ENCODE measurements around the gene ELOB.

The ELOB gene

GRCh38 chr16:2777903-2778629, 986 bp upstream of the ELOB start:
- H3K4me3 ChIP-seq (replicated peaks; ENCODE audit: low read depth, low read length): peak overlapping the region; percentile 95
- no peak for TF ChIP-seq CTCF (IDR thresholded peaks at IDR 0.05; ENCODE audit: low read length, missing control alignments)
- DNase-seq (ENCODE audit: low read depth): no peak

GRCh38 chr16:2776500-2777139, 460 bp downstream of the ELOB start:
- DNase-seq (ENCODE audit: low read depth): no peak
- peak overlapping the region; percentile 95 for H3K4me3 ChIP-seq (replicated peaks; ENCODE audit: low read depth, low read length)
- no peak for TF ChIP-seq CTCF (IDR thresholded peaks at IDR 0.05; ENCODE audit: low read length, missing control alignments)

- H3K4me3 ChIP-seq (replicated peaks; ENCODE audit: low read depth, low read length): peak overlapping the region; percentile 95
- no peak for DNase-seq (ENCODE audit: low read depth)
- no peak for TF ChIP-seq CTCF (IDR thresholded peaks at IDR 0.05; ENCODE audit: low read length, missing control alignments)
Observed at GRCh38 chr16:2775765-2776499, 1.1 kb downstream of the ELOB start.

DNA sequence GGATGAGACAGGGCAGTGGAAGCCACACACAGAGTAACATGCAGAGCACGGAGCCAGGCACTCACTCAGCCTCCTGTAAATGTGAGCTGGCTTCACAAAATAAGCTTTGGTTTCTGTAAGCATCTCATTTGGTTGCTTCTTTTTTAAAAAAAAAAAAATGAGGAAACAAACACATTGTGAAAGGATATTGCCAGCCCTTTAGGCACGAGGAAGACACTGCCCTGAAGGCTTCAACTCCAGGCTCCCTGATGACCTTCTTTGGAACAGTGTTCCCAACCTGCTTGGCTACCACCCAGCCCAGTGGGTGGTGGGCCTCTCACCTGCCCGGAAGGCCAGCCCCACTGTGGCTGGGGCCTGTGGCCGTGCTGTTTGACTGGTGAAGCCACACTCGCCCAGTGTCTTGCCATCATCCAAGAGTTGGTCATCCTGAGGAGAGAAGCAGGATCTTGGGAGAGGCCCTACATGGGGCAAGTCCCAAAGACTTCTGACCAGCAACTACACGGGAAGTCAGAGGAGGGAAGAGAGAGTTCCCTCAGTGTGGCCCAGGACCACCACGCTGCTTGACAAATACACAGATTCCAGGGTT, 1.9 kb downstream of the ELOB start:
- no peak for TF ChIP-seq CTCF (IDR thresholded peaks at IDR 0.05; ENCODE audit: low read length, missing control alignments)
- peak overlapping the region; percentile 95 for H3K4me3 ChIP-seq (replicated peaks; ENCODE audit: low read depth, low read length)
- no peak for DNase-seq (ENCODE audit: low read depth)

DNA sequence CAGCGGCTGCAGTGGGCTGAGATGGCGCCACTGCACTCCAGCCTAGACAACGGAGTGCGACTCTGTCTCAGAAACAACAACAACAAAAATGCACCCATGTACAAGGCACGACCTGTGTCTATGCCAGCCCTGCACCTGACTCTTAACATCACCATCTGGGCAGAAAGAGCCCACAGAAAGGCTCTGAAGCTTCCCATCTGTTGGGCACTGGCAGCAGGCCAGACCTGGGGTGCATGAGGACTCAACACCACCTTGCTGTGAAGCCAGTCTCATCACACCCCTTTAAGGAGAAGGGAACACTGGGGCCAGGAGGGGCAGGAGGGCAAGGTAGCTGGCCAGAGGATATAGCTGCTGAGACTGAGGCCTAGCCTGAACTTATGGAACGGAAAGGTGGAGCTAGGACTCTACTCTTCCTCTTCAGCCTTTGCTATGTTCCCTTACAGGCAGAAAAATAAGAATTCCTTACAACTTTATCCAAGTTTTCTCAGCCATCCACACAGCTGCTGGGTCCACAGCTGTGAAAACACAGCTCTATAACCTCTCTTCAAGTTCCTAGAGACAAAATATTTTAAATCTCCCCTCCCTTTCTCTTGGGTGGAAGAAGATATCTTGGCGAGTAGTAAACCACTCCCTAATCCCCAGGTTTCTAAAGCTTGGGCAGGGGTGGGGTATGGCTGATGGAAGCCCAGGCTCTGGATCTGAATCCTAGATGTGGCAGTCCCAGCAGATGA, 2.8 kb downstream of the ELOB start:
- no peak for TF ChIP-seq CTCF (IDR thresholded peaks at IDR 0.05; ENCODE audit: low read length, missing control alignments)
- DNase-seq (ENCODE audit: low read depth): no peak

GRCh38 chr16:2773188-2773968, 3.7 kb downstream of the ELOB start:
- no peak for DNase-seq (ENCODE audit: low read depth)
- no peak for TF ChIP-seq CTCF (IDR thresholded peaks at IDR 0.05; ENCODE audit: low read length, missing control alignments)
- H3K4me3 ChIP-seq (replicated peaks; ENCODE audit: low read depth, low read length): no peak overlapping the region

More for the DNA sequence above, 2.8 kb downstream of the ELOB start:
- H3K4me3 ChIP-seq (replicated peaks; ENCODE audit: low read depth, low read length): no peak overlapping the region

All from fibroblast of pulmonary artery (primary cell).